GM23248 (cell line): ENCODE results near the gene CSPG4. TPM values are rescaled to one million over a fixed set of nuclear protein-coding genes. Genes with fewer than 3 reads are reported as not detected.
"Not testable (repeated sequence)": the region's sequence is repeated elsewhere in the genome, so short reads cannot be mapped to it uniquely, and the experiment has no call there.

Experiments used
- DNase-seq: peaks from one replicate; pipeline ENCODE4 v3.0.0-alpha.2; 2015
- H2AFZ ChIP-seq: fragments of 200-600 bp; sonication (generic); 2 replicates; pipeline ENCODE4 v1.6.1; 2016; ENCODE audit warnings: antibody characterized with exemption
- H3F3A ChIP-seq: fragments of 200-600 bp; sonication (generic); 2 replicates; pipeline ENCODE4 v1.6.1; 2016; ENCODE audit warnings: mild to moderate bottlenecking, antibody characterized with exemption, mixed run types; ENCODE audit not compliant: insufficient read depth
- H3K27ac ChIP-seq: fragments of 200-600 bp; sonication (generic); 2 replicates; pipeline ENCODE4 v1.5.1; 2016; ENCODE audit warnings: mild to moderate bottlenecking
- H3K27me3 ChIP-seq: fragments of 200-600 bp; sonication (generic); replicated peaks from 2 replicates; pipeline ENCODE4 v1.6.1; 2016; ENCODE audit warnings: mild to moderate bottlenecking; ENCODE audit not compliant: insufficient read depth
- H3K36me3 ChIP-seq: fragments of 200-600 bp; sonication (generic); 2 replicates; pipeline ENCODE4 v1.6.1; 2016; ENCODE audit warnings: low read depth, mild to moderate bottlenecking
- H3K4me1 ChIP-seq: fragments of 200-600 bp; sonication (generic); 2 replicates; pipeline ENCODE4 v1.6.1; 2016; ENCODE audit warnings: mild to moderate bottlenecking; ENCODE audit not compliant: insufficient read depth
- H3K4me2 ChIP-seq: fragments of 200-600 bp; sonication (generic); one replicate; pipeline ENCODE4 v1.6.1; 2016; ENCODE audit warnings: mild to moderate bottlenecking; ENCODE audit not compliant: unreplicated experiment
- H3K4me3 ChIP-seq: fragments of 200-600 bp; sonication (generic); 2 replicates; pipeline ENCODE4 v1.5.1; 2016; ENCODE audit warnings: mild to moderate bottlenecking
- H3K79me2 ChIP-seq: fragments of 200-600 bp; sonication (generic); 2 replicates; pipeline ENCODE4 v1.6.1; 2016; ENCODE audit warnings: mild to moderate bottlenecking; ENCODE audit not compliant: insufficient read depth
- H3K9ac ChIP-seq: fragments of 200-600 bp; sonication (generic); 2 replicates; pipeline ENCODE4 v1.6.1; 2016; ENCODE audit warnings: mild to moderate bottlenecking
- H3K9me2 ChIP-seq: fragments of 200-600 bp; sonication (generic); 2 replicates; pipeline ENCODE4 v1.6.1; 2016; ENCODE audit warnings: mixed run types, mild to moderate bottlenecking, moderate library complexity; ENCODE audit not compliant: insufficient read depth
- H3K9me3 ChIP-seq: fragments of 200-600 bp; sonication (generic); one replicate; pipeline ENCODE4 v1.6.1; 2017; ENCODE audit warnings: low read depth
- H4K20me1 ChIP-seq: fragments of 200-600 bp; sonication (generic); 2 replicates; pipeline ENCODE4 v1.6.0; 2016; ENCODE audit not compliant: insufficient read depth
- EZH2 ChIP-seq: fragments of 200-600 bp; sonication (generic); IDR thresholded peaks from 2 replicates; pipeline ENCODE4 v1.6.1; 2018; ENCODE audit warnings: antibody characterized with exemption, mild to moderate bottlenecking; ENCODE audit not compliant: insufficient read depth, poor library complexity, severe bottlenecking
- EZH2phosphoT487 ChIP-seq: fragments of 200-600 bp; sonication (generic); IDR thresholded peaks from 2 replicates; pipeline ENCODE4 v1.6.1; 2018; ENCODE audit warnings: antibody characterized with exemption, moderate library complexity, mild to moderate bottlenecking, low read depth; ENCODE audit not compliant: insufficient read depth
- WGBS, 2 experiments: methylation state at CpG; one replicate each; pipeline ENCODE4 v1.1.6; 2015 to 2017; ENCODE audit warnings: low lambda C conversion rate in 2 of 2, low coverage in 1 of 2; ENCODE audit errors: missing lambda C conversion rate in 2 of 2; 5-methylcytosine and 5-hydroxymethylcytosine counted together
- in situ Hi-C: fragments of 300-500 bp; cut with MboI; formaldehyde crosslinking; loops from 2 replicates; pipeline ENCODE4 v1.15.0; 2020
- polyA plus RNA-seq: library from polyadenylated mRNA; unstranded; fragments of >200 nt; fragmentation: Nextera tagmentation; extraction: Ambion mirVana; gene quantifications from 2 replicates; pipeline ENCODE4 v1.2.1, GENCODE V29; 2016
- total RNA-seq: library from RNA; depleted of rRNA; stranded (reverse); fragments of >200 nt; shearing (Covaris generic); gene quantifications from 2 replicates; pipeline ENCODE4 v1.2.3, GENCODE V29; 2014

The CSPG4 gene
- total and polyA plus RNA-seq, 2 experiments from 2014 or later: 5.3 to 25.8 TPM

DNA sequence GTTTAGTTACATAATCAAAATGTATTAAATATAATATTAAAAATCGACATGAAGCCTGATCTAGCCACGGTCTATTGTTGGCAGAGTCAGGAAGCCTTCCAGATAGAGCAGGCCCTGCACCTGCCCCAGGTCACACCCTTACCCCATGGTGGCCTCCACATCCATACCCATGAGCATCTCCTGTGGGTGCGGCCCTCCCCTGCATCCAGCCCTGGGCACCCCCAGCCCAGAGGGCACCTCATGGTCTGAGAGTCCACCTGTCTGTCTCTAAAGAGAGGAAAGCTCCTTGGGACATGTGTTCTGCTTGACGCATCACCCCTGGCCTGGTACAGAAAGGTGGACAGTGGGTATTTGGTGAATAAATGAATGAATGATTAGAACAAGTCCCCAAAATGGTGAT, 37.2 kb upstream of the CSPG4 start:
- 61 to 66% methylated on average over 4 of the region's 4 CpGs for WGBS, 2 experiments
- no peaks in the 10 kb centered on the region for H3F3A ChIP-seq
- DNase-seq: no peak

DNA sequence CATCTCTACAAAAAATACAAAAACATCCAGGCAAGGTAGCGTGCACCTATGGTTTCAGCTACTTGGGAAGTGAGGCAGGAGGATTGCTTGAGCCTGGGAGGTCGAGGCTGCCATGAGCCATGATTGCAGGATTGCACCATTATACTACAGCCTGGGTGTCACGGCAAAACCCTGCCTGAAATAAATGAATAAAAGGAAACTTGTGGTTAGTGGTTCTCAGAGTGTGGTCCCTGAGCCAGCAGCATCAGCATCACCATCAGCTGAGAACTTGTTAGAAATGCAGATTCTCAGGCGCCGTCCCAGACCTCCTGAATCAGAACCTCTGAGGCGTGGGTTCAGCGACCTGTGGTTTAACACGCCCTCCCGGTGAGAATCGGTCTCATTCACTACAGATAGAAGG, 36.2 kb upstream of the CSPG4 start:
- H3K36me3 ChIP-seq, H3F3A ChIP-seq, H3K9me3 ChIP-seq, H3K4me3 ChIP-seq, H3K4me1 ChIP-seq, H4K20me1 ChIP-seq, H3K79me2 ChIP-seq, H3K4me2 ChIP-seq, H3K9ac ChIP-seq, H2AFZ ChIP-seq, H3K9me2 ChIP-seq, in situ Hi-C loops, DNase-seq, H3K27me3 ChIP-seq, H3K27ac ChIP-seq: not testable (repeated sequence)
- WGBS, 2 experiments: 52 to 53% methylated on average over 4 to 6 of the region's 10 CpGs

More for the DNA sequence above, 37.2 kb upstream of the CSPG4 start:
- Histone ChIP-seq H3K27me3 (no peaks in the 10 kb centered on the region), H3K9me3 (no peaks in the 10 kb centered on the region), H3K4me1 (no peaks in the 10 kb centered on the region), H3K4me2 (no peak overlapping the region), H3K79me2 (no peaks in the 10 kb centered on the region), H3K4me3 (no peak overlapping the region), H3K9me2 (no peaks in the 10 kb centered on the region), H4K20me1 (no peaks in the 10 kb centered on the region), H3K27ac (no peak overlapping the region), H3K36me3 (no peaks in the 10 kb centered on the region), H3K9ac (no peak overlapping the region), H2AFZ (no peak overlapping the region)
- TF ChIP-seq EZH2 (no peak), EZH2phosphoT487 (no peak)
- in situ Hi-C loops: no loop called here

DNA sequence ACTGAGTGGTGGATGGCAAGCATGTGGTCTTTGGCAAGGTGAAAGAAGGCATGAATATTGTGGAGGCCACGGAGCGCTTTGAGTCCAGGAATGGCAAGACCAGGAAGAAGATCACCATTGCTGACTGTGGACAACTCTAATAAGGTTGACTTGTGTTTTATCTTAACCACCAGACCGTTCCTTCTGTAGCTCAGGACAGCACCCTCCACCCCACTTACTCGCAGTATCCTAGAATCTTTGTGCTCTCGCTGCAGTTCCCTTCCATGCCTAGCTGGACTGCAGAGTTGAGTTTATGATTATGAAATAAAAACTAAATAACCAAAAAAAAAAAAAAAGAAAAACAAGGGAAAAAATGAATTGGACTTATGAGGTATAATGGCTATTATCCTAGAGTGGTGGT, 34.5 kb upstream of the CSPG4 start:
- H3K27ac ChIP-seq, H4K20me1 ChIP-seq, H3K4me1 ChIP-seq, H3K36me3 ChIP-seq, H3K9me3 ChIP-seq, in situ Hi-C loops, H3K9me2 ChIP-seq, H3K79me2 ChIP-seq, DNase-seq, H3K4me2 ChIP-seq, H3K27me3 ChIP-seq, H3F3A ChIP-seq, H2AFZ ChIP-seq, H3K9ac ChIP-seq, H3K4me3 ChIP-seq: not testable (repeated sequence)
- 90 to 91% methylated on average over 5 of the region's 5 CpGs for WGBS, 2 experiments

- in situ Hi-C loops: no loop called here
These were observed 32.7 kb upstream of the CSPG4 start for GRCh38 chr15:75745305-75745704.

DNA sequence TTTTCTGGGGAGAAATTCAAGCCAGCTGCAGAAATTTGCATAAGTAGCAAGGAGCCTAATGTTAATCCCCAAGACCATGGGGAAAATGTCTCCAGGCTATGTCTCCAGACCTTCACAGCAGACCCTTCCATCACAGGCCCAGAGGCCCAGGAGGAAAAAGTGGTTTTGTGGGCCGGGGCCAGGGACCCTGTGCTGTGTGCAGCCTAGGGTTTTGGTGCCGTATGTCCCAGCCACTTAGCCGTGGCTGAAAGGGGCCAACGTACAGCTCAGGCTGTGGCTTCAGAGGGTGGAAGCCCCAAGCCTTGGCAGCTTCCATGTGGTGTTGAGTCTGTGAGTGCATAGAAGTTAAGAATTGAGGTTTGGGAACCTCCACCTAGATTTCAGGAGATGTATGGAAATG, 29.7 kb upstream of the CSPG4 start:
- H3K27me3 ChIP-seq, H3K79me2 ChIP-seq, DNase-seq, H3K9me2 ChIP-seq, H3K9me3 ChIP-seq, H3K36me3 ChIP-seq, H4K20me1 ChIP-seq, H3K4me2 ChIP-seq, in situ Hi-C loops, H2AFZ ChIP-seq, H3K27ac ChIP-seq, H3K4me3 ChIP-seq, H3F3A ChIP-seq, H3K4me1 ChIP-seq, H3K9ac ChIP-seq: not testable (repeated sequence)
- WGBS, 2 experiments: 85 to 92% methylated on average over 4 of the region's 4 CpGs

More at GRCh38 chr15:75745305-75745704, 32.7 kb upstream of the CSPG4 start:
- Histone ChIP-seq H3K79me2 (no peaks in the 10 kb centered on the region), H3K9me2 (no peaks in the 10 kb centered on the region), H3K4me1 (no peaks in the 10 kb centered on the region), H2AFZ (no peak overlapping the region), H4K20me1 (no peaks in the 10 kb centered on the region), H3K4me2 (no peak overlapping the region), H3K36me3 (no peaks in the 10 kb centered on the region), H3F3A (no peaks in the 10 kb centered on the region), H3K27me3 (no peaks in the 10 kb centered on the region), H3K4me3 (no peak overlapping the region), H3K9ac (no peak overlapping the region), H3K9me3 (no peaks in the 10 kb centered on the region), H3K27ac (no peak overlapping the region)
- TF ChIP-seq EZH2phosphoT487 (no peak), EZH2 (no peak)
- no peak for DNase-seq
- 8 to 13% methylated on average over 1 of the region's 1 CpG for WGBS, 2 experiments
